B cell (primary cell): ENCODE data around the gene SCAI. TPM values are rescaled to one million over a fixed set of nuclear protein-coding genes. Genes with fewer than 3 reads are reported as not detected.

Source experiments
- ATAC-seq: fragments of 200-7000 bp; cut with Tn5 transposase; one replicate; pipeline ENCODE4 v1.10.0; 2021; ENCODE audit warnings: low read depth, mild to moderate bottlenecking, moderate number of reproducible peaks, moderate library complexity
- CTCF ChIA-PET: fragments of 350-600 bp; sonication (Branson Sonifier 250); formaldehyde crosslinking; loops from one replicate; lab custom pipeline; 2021; ENCODE audit warnings: antibody characterized with exemption, inconsistent platforms; lab: Charles Lee
- POLR2A ChIA-PET: fragments of 350-600 bp; sonication (Branson Sonifier 250); formaldehyde crosslinking; loops from one replicate; lab custom pipeline; 2021; ENCODE audit warnings: antibody characterized with exemption; lab: Charles Lee
- DNase-seq: peaks from one replicate; pipeline ENCODE4 v3.0.0; 2013
- H2AFZ ChIP-seq: 2 replicates; pipeline ENCODE4 v1.6.1; 2012; ENCODE audit warnings: mild to moderate bottlenecking, low read depth, low read length; ENCODE audit not compliant: insufficient read depth, poor library complexity, severe bottlenecking
- H3K27ac ChIP-seq, 2 donors: 1 replicate in 1 of 2; 2 replicates in 1 of 2; pipeline ENCODE4 v1.5.1; 2012 to 2013; ENCODE audit warnings: low read length in 2 of 2, mild to moderate bottlenecking in 2 of 2, moderate library complexity in 1 of 2
- H3K27me3 ChIP-seq, 4 experiments: fragments of 200-600 bp in 1 of 4; sonication (generic) in 1 of 4; replicated peaks in 1 of 4; 1 replicate in 2 of 4; 2 replicates in 2 of 4; pipeline versions ENCODE4 v1.6.1 to v1.7.0; 2013 to 2016; ENCODE audit warnings: low read length in 3 of 4, mild to moderate bottlenecking in 2 of 4, mixed read lengths in 1 of 4, moderate library complexity in 1 of 4; ENCODE audit not compliant: insufficient read depth in 4 of 4, control insufficient read depth in 3 of 4; ENCODE audit errors: control extremely low read depth in 1 of 4
- H3K36me3 ChIP-seq, 2 experiments: replicated peaks in 1 of 2; 1 replicate in 1 of 2; 2 replicates in 1 of 2; pipeline versions ENCODE4 v1.6.1 to v1.7.1; 2013; ENCODE audit warnings: low read length in 1 of 2; ENCODE audit not compliant: insufficient read depth in 2 of 2, control insufficient read depth in 1 of 2; ENCODE audit errors: control extremely low read depth in 1 of 2, extremely low read depth in 1 of 2
- H3K4me1 ChIP-seq, 2 donors: fragments of 200-600 bp in 1 of 2; sonication (generic) in 1 of 2; 1 replicate in 1 of 2; 2 replicates in 1 of 2; pipeline versions ENCODE4 v1.5.1 to v1.6.1; 2013 to 2017; ENCODE audit warnings: low read length in 2 of 2; ENCODE audit not compliant: control insufficient read depth in 2 of 2, insufficient read depth in 2 of 2
- H3K4me2 ChIP-seq: replicated peaks from 2 replicates; pipeline ENCODE3; 2012; ENCODE audit warnings: mild to moderate bottlenecking, low read depth, low read length; ENCODE audit not compliant: poor library complexity, severe bottlenecking
- H3K4me3 ChIP-seq, 5 experiments: fragments of 200-600 bp in 1 of 5; sonication (generic) in 1 of 5; 1 replicate in 3 of 5; 2 replicates in 2 of 5; pipeline versions ENCODE4 v1.5.1 to v1.7.0; 2011 to 2016; ENCODE audit warnings: low read length in 4 of 5, mild to moderate bottlenecking in 4 of 5, low read depth in 2 of 5, control low read depth in 1 of 5, moderate library complexity in 1 of 5; ENCODE audit not compliant: insufficient read depth in 1 of 5; ENCODE audit errors: control extremely low read depth in 1 of 5, extremely low read depth in 1 of 5
- H3K79me2 ChIP-seq: fragments of 200-600 bp; sonication (generic); one replicate; pipeline ENCODE4 v1.6.0; 2016; ENCODE audit warnings: low read length; ENCODE audit not compliant: control insufficient read depth, insufficient read depth
- H3K9ac ChIP-seq: fragments of 200-600 bp; sonication (generic); 2 replicates; pipeline ENCODE4 v1.6.1; 2017; ENCODE audit warnings: mild to moderate bottlenecking, low read length, moderate library complexity
- H3K9me3 ChIP-seq, 3 donors: one replicate each; pipeline versions ENCODE4 v1.6.1 to v1.7.1; 2013; ENCODE audit warnings: low read length in 2 of 3; ENCODE audit not compliant: control insufficient read depth in 2 of 3, insufficient read depth in 1 of 3; ENCODE audit errors: control extremely low read depth in 1 of 3
- H4K20me1 ChIP-seq: 2 replicates; pipeline ENCODE4 v1.6.0; 2012; ENCODE audit warnings: mild to moderate bottlenecking, low read length; ENCODE audit not compliant: insufficient read depth, control insufficient read depth, poor library complexity, severe bottlenecking
- H3K27ac Mint-ChIP-seq: one replicate; pipeline ENCODE4 v1.8.0; 2021; ENCODE audit warnings: mixed read lengths
- H3K27me3 Mint-ChIP-seq: one replicate; pipeline ENCODE4 v1.8.0; 2021; ENCODE audit warnings: mixed read lengths
- H3K4me1 Mint-ChIP-seq: one replicate; pipeline ENCODE4 v1.8.0; 2021; ENCODE audit warnings: mixed read lengths
- H3K4me3 Mint-ChIP-seq: one replicate; pipeline ENCODE4 v1.8.0; 2021; ENCODE audit warnings: mixed read lengths
- H3K9me3 Mint-ChIP-seq: one replicate; pipeline ENCODE4 v1.8.0; 2022; ENCODE audit warnings: mixed read lengths; ENCODE audit not compliant: insufficient read depth
- EZH2 ChIP-seq: IDR thresholded peaks from 2 replicates; pipeline ENCODE4 v1.6.1; 2012; ENCODE audit warnings: borderline replicate concordance, low read depth, mild to moderate bottlenecking, moderate library complexity, low read length; ENCODE audit not compliant: insufficient read depth, poor library complexity, severe bottlenecking
- WGBS: methylation state at CpG from one replicate; pipeline ENCODE4 v1.1.5; 2013; ENCODE audit warnings: missing lambda C conversion rate; ENCODE audit not compliant: insufficient coverage; 5-methylcytosine and 5-hydroxymethylcytosine counted together
- intact Hi-C: fragments of 100-400 bp; cut with micrococcal nuclease; formaldehyde crosslinking; loops from one replicate; pipeline ENCODE4 v1.10.0; 2022
- polyA plus RNA-seq: library from polyadenylated mRNA; depleted of rRNA; stranded (reverse); fragments of >200 nt; gene quantifications from 2 replicates; pipeline ENCODE4 v1.2.3, GENCODE V29; 2012
- total RNA-seq, 2 donors: library from RNA; stranded (reverse); fragments of 120-200 nt in 1 of 2; gene quantifications; 1 replicate in 1 of 2; 2 replicates in 1 of 2; pipeline versions ENCODE4 v1.2.3 to v1.2.4, GENCODE V29; 2013 to 2022
- TF ChIP-seq, protein P1 (sequence below): fragments of 200-600 bp; IDR thresholded peaks from one replicate; pipeline ENCODE4 v1.8.0; 2022; ENCODE audit warnings: antibody characterized with exemption, mild to moderate bottlenecking

SCAI gene
- total and polyA plus RNA-seq, 2 donors (not counting 1 experiment from before 2014, with no cell fraction given), result 3.8 to 19.8 TPM

DNA sequence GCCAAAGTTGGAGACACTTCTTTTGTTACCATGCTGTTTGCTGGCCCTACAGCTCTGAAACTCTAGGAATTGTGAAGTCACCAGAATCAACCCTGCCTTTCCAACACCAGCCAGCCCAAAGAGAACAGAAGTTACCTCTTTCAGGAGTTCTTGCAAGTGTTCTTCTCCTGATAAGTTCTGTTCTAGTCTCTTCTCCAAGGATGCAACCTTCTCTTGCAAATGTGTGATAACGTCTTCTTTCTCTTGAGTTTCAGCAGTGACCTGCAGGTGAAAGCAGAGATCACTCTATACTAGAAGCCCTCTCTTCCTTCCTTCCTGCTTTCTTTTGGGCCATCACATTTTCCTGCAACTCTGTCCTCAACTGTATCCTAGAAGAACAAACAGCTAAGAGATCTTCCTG lies 231.6 kb downstream of the SCAI start:
- 100% methylated on average over 1 of the region's 1 CpG for WGBS
- Histone ChIP-seq H3K79me2 (no peaks in the 10 kb centered on the region), H3K9ac (no peak overlapping the region), H3K4me3 (no peak overlapping the region), H3K9me3 (no peaks in the 10 kb centered on the region), H2AFZ (no peak overlapping the region), H3K4me2 (no peak overlapping the region), H4K20me1 (no peaks in the 10 kb centered on the region), H3K36me3 (peaks cover 0 to 43% of the 10 kb centered on the region in 2 experiments), H3K27ac (no peak overlapping the region), H3K4me1 (no peaks in the 10 kb centered on the region), H3K27me3 (no peaks in the 10 kb centered on the region)
- intact Hi-C loops, result no loop called here
- DNase-seq (no peak), ATAC-seq (no peak)
- POLR2A ChIA-PET, result no interaction called here
- Mint-ChIP-seq H3K4me3 (no peak overlapping the region), H3K4me1 (no peaks in the 10 kb centered on the region), H3K9me3 (no peaks in the 10 kb centered on the region), H3K27me3 (no peaks in the 10 kb centered on the region), H3K27ac (no peak overlapping the region)
- CTCF ChIA-PET, result interaction anchor here (0.7 kb wide), 1 partner anchor 571 kb away, joined by 3 read pairs; no protein-coding TSS in a partner anchor
- TF ChIP-seq, protein P1, sequence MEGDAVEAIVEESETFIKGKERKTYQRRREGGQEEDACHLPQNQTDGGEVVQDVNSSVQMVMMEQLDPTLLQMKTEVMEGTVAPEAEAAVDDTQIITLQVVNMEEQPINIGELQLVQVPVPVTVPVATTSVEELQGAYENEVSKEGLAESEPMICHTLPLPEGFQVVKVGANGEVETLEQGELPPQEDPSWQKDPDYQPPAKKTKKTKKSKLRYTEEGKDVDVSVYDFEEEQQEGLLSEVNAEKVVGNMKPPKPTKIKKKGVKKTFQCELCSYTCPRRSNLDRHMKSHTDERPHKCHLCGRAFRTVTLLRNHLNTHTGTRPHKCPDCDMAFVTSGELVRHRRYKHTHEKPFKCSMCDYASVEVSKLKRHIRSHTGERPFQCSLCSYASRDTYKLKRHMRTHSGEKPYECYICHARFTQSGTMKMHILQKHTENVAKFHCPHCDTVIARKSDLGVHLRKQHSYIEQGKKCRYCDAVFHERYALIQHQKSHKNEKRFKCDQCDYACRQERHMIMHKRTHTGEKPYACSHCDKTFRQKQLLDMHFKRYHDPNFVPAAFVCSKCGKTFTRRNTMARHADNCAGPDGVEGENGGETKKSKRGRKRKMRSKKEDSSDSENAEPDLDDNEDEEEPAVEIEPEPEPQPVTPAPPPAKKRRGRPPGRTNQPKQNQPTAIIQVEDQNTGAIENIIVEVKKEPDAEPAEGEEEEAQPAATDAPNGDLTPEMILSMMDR, result no peak
- no peak for TF ChIP-seq EZH2

- Mint-ChIP-seq H3K27me3 (no peaks in the 10 kb centered on the region), H3K4me1 (no peaks in the 10 kb centered on the region), H3K9me3 (no peaks in the 10 kb centered on the region), H3K4me3 (no peak overlapping the region), H3K27ac (no peak overlapping the region)
- Histone ChIP-seq H3K9ac (no peak overlapping the region), H3K4me2 (no peak overlapping the region), H3K9me3 (no peaks in the 10 kb centered on the region), H3K27ac (no peak overlapping the region), H3K27me3 (no peaks in the 10 kb centered on the region), H3K79me2 (no peaks in the 10 kb centered on the region), H2AFZ (no peak overlapping the region), H3K4me1 (no peaks in the 10 kb centered on the region), H4K20me1 (no peaks in the 10 kb centered on the region), H3K36me3 (peaks cover 0 to 33% of the 10 kb centered on the region in 2 experiments), H3K4me3 (no peak overlapping the region)
- TF ChIP-seq, protein P1, result no peak
- TF ChIP-seq EZH2, result no peak
- intact Hi-C loops, result no loop called here
- no peak for ATAC-seq
- no peak for DNase-seq
- POLR2A ChIA-PET, result no interaction called here
- CTCF ChIA-PET, result interaction anchor here (0.7 kb wide), 1 partner anchor 358 kb away, joined by 3 read pairs; no protein-coding TSS in a partner anchor
- 100% methylated on average over 1 of the region's 2 CpGs for WGBS
These were observed 235.2 kb downstream of the SCAI start for GRCh38 chr9:124908098-124908497.
